Stimulated activated naive B cell treated with anti-CD40 and anti-IgM and Interleukin-4, amounts not matched to agents 10 μg/mL and 1 μg/mL and 100 μg/mL, for 72 hours (primary cell): ENCODE results near the gene TBC1D10A.

Experiments used
- ATAC-seq, 2 donors: fragments of 150-1000 bp; cut with Tn5 transposase; replicated peaks; 2 replicates each; pipeline ENCODE4 v1.10.0; 2021; ENCODE audit warnings: moderate library complexity in 1 of 2
- DNase-seq: peaks from one replicate; pipeline ENCODE4 v3.0.0; 2021
- H3K27ac Mint-ChIP-seq: one replicate; pipeline ENCODE4 v1.8.0; 2022; ENCODE audit warnings: mild to moderate bottlenecking, mixed read lengths
- H3K27me3 Mint-ChIP-seq, 2 donors: one replicate each; pipeline ENCODE4 v1.8.0; 2022; ENCODE audit warnings: mixed read lengths in 2 of 2
- H3K36me3 Mint-ChIP-seq, 2 donors: one replicate each; pipeline ENCODE4 v1.8.0; 2022; ENCODE audit warnings: mixed read lengths in 2 of 2, mild to moderate bottlenecking in 1 of 2
- H3K4me1 Mint-ChIP-seq, 2 donors: one replicate each; pipeline ENCODE4 v1.8.0; 2022; ENCODE audit warnings: mixed read lengths in 2 of 2, mild to moderate bottlenecking in 1 of 2
- H3K4me3 Mint-ChIP-seq, 2 donors: one replicate each; pipeline ENCODE4 v1.8.0; 2022; ENCODE audit warnings: mild to moderate bottlenecking in 2 of 2, mixed read lengths in 2 of 2, moderate library complexity in 1 of 2
- H3K9me3 Mint-ChIP-seq, 2 donors: one replicate each; pipeline ENCODE4 v1.8.0; 2022; ENCODE audit warnings: mixed read lengths in 2 of 2, mild to moderate bottlenecking in 1 of 2

The TBC1D10A gene

GRCh38 chr22:30336752-30337460, 10.2 kb upstream of the TBC1D10A start:
- no peak overlapping the region for H3K4me3 Mint-ChIP-seq
- DNase-seq (no peak), ATAC-seq (no peak)
- H3K36me3 Mint-ChIP-seq = peaks cover 62 to 79% of the 10 kb centered on the region in 2 donors
- peaks cover 21 to 37% of the 10 kb centered on the region in 2 donors for H3K4me1 Mint-ChIP-seq
- peak overlapping the region; percentile 33 for H3K27ac Mint-ChIP-seq
- no peaks in the 10 kb centered on the region for H3K27me3 Mint-ChIP-seq
- H3K9me3 Mint-ChIP-seq = no peaks in the 10 kb centered on the region

- peak overlapping the region; percentile 75 for H3K27ac Mint-ChIP-seq
- peaks cover 62 to 76% of the 10 kb centered on the region in 2 donors for H3K36me3 Mint-ChIP-seq
- H3K4me3 Mint-ChIP-seq = no peak overlapping the region
Observed at GRCh38 chr22:30335236-30335635, 8.5 kb upstream of the TBC1D10A start.

DNA sequence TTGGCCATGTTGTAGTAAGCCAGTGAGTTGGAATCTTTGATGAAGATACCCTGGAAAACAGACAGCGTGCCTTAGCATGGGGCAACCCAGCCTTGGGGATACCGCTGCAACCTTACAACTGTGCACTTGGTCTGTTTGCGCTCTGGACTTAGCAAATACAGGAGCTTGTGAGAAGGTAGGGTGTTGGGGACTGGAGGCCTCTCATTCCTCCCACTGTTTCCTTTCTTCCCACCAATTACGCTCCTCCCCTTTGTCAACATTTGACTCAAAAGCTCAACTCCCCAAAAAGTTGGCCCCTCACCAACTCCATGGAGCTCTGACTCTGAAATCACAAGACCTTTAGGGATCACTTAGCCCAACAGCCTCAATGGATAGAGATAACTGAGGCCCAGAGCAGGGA, 7.9 kb upstream of the TBC1D10A start:
- Mint-ChIP-seq H3K27me3 (no peaks in the 10 kb centered on the region), H3K27ac (peak overlapping the region; percentile 89), H3K4me1 (peaks cover 21 to 37% of the 10 kb centered on the region in 2 donors), H3K36me3 (peaks cover 61 to 78% of the 10 kb centered on the region in 2 donors), H3K4me3 (no peak overlapping the region), H3K9me3 (no peaks in the 10 kb centered on the region)
- ATAC-seq = no peak
- no peak for DNase-seq

More at GRCh38 chr22:30335236-30335635, 8.5 kb upstream of the TBC1D10A start:
- Mint-ChIP-seq H3K27me3 (no peaks in the 10 kb centered on the region), H3K4me1 (peaks cover 21 to 37% of the 10 kb centered on the region in 2 donors), H3K9me3 (no peaks in the 10 kb centered on the region)
- ATAC-seq (peak; percentile 77 to 88), DNase-seq (peak; percentile 27)

- no peaks in the 10 kb centered on the region for H3K27me3 Mint-ChIP-seq
- no peaks in the 10 kb centered on the region for H3K9me3 Mint-ChIP-seq
- peak overlapping the region; percentile 78 for H3K27ac Mint-ChIP-seq
- DNase-seq (no peak), ATAC-seq (no peak)
- peaks cover 53 to 68% of the 10 kb centered on the region in 2 donors for H3K36me3 Mint-ChIP-seq
- no peak overlapping the region for H3K4me3 Mint-ChIP-seq
- peaks cover 21 to 37% of the 10 kb centered on the region in 2 donors for H3K4me1 Mint-ChIP-seq
Observed at GRCh38 chr22:30333707-30334087, 7.0 kb upstream of the TBC1D10A start.

DNA sequence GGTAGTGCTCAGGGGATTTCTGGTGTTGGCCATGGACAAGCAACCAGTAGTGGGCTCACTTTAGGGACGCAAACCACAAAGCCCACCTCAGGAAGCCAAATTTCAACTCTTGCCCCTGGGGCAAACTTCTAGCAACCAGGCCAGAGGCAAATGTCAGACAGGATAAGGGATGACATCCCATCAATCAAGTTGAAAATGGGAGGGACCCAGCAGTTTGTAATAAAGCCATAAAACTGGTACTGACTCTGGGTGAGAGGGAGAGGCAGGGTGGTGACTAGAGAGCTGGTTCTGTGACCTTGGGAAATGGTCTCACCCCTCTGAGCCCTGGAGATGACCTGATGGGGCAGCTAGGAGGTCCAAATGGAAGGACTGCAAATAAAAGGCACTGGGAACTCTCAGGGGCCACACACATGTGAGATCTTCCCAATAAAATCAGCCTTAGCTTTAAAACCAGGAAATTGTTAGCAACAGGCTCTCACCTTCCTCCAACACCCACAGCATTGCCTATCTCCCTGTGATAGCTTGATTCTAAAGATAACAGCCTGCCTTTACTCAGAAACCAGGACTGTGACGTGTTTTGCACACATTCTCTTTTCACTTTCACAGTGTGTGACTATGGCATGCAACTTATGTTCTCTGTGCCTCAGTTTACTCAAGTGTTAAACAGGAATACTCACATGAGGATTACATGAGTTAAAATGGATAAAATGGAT, 6.4 kb upstream of the TBC1D10A start:
- ATAC-seq = no peak
- Mint-ChIP-seq H3K27ac (peak overlapping the region; percentile 14), H3K4me1 (peaks cover 21 to 39% of the 10 kb centered on the region in 2 donors), H3K36me3 (peaks cover 51 to 63% of the 10 kb centered on the region in 2 donors), H3K4me3 (no peak overlapping the region), H3K27me3 (no peaks in the 10 kb centered on the region), H3K9me3 (no peaks in the 10 kb centered on the region)
- no peak for DNase-seq

- Mint-ChIP-seq H3K27ac (no peak overlapping the region), H3K4me3 (no peak overlapping the region), H3K9me3 (no peaks in the 10 kb centered on the region), H3K36me3 (peaks cover 45 to 57% of the 10 kb centered on the region in 2 donors), H3K4me1 (peaks cover 25 to 41% of the 10 kb centered on the region in 2 donors), H3K27me3 (no peaks in the 10 kb centered on the region)
- ATAC-seq (no peak), DNase-seq (no peak)
Observed at GRCh38 chr22:30332551-30332950, 5.8 kb upstream of the TBC1D10A start.

- Mint-ChIP-seq H3K9me3 (no peaks in the 10 kb centered on the region), H3K4me3 (no peak overlapping the region), H3K27ac (peak overlapping the region; percentile 57), H3K4me1 (peaks cover 29 to 44% of the 10 kb centered on the region in 2 donors), H3K27me3 (no peaks in the 10 kb centered on the region), H3K36me3 (peaks cover 19 to 29% of the 10 kb centered on the region in 2 donors)
- no peak for DNase-seq
- ATAC-seq = no peak
Observed at GRCh38 chr22:30328466-30329049, 1.8 kb upstream of the TBC1D10A start.

DNA sequence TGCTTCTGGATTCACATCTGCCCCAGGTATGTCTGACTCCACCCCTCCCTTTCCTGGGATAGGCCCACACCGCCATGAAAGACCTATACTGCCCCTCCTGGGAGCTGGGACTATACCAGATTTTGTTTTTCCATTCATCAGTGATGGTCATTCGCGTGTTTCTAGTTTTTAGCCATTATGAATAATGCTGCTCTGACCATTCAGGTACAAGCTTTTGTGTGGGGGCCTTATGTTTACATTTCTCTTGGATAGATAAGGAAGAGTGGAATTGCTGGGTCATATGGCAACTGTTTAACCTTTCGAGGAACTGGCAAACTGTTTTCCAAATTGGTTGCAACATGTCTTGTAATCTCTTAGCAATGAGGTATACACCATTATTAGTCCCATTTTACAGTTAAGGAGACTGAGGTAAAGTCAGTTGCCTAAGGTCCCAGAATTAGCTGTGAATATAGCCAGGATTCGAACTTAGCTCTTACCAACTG, 1.2 kb upstream of the TBC1D10A start:
- peak overlapping the region; percentile 94 for H3K27ac Mint-ChIP-seq
- peaks cover 35 to 51% of the 10 kb centered on the region in 2 donors for H3K4me1 Mint-ChIP-seq
- DNase-seq (no peak), ATAC-seq (no peak)
- peaks cover 19 to 29% of the 10 kb centered on the region in 2 donors for H3K36me3 Mint-ChIP-seq
- H3K4me3 Mint-ChIP-seq = peak overlapping the region; percentile 89 to 92
- H3K27me3 Mint-ChIP-seq = no peaks in the 10 kb centered on the region
- no peaks in the 10 kb centered on the region for H3K9me3 Mint-ChIP-seq

DNA sequence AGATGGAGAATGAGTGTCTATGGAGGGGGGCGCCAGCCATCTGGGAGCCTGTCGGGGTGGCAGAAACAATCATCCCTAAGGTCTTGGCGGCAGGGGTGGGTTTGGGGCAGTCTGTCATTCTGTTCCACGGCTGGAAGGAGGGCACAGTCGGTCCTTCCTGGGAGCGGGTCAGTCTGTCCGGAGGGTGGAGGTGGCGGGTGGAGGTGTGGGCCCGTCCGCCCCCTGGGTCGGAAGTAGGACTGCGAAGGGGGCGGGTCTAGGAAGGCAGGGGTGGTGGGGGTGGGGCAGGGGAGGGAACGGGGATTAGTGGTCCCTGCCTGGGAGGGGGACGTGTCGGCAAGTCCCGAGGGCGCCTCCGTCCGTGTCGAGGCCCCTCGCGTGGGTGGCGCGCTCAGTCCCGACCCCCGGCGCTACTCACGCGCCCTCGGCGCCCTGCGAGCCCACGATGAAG, 461 bp downstream of the TBC1D10A start:
- no peaks in the 10 kb centered on the region for H3K27me3 Mint-ChIP-seq

GRCh38 chr22:30325724-30326254, 952 bp downstream of the TBC1D10A start:
- Mint-ChIP-seq H3K27me3 (no peaks in the 10 kb centered on the region), H3K4me3 (peak overlapping the region; percentile 91 to 92), H3K36me3 (peaks cover 18 to 30% of the 10 kb centered on the region in 2 donors), H3K9me3 (no peaks in the 10 kb centered on the region), H3K27ac (peak overlapping the region; percentile 89), H3K4me1 (peaks cover 41 to 67% of the 10 kb centered on the region in 2 donors)
- DNase-seq (no peak), ATAC-seq (no peak)

More for the DNA sequence above, 461 bp downstream of the TBC1D10A start:
- H3K36me3 Mint-ChIP-seq = peaks cover 19 to 27% of the 10 kb centered on the region in 2 donors
- H3K4me1 Mint-ChIP-seq = peaks cover 39 to 62% of the 10 kb centered on the region in 2 donors
- H3K4me3 Mint-ChIP-seq = peak overlapping the region; percentile 91 to 92
- H3K27ac Mint-ChIP-seq = peak overlapping the region; percentile 89
- peak; percentile 39 to 40 for ATAC-seq
- H3K9me3 Mint-ChIP-seq = no peaks in the 10 kb centered on the region
- DNase-seq = no peak

DNA sequence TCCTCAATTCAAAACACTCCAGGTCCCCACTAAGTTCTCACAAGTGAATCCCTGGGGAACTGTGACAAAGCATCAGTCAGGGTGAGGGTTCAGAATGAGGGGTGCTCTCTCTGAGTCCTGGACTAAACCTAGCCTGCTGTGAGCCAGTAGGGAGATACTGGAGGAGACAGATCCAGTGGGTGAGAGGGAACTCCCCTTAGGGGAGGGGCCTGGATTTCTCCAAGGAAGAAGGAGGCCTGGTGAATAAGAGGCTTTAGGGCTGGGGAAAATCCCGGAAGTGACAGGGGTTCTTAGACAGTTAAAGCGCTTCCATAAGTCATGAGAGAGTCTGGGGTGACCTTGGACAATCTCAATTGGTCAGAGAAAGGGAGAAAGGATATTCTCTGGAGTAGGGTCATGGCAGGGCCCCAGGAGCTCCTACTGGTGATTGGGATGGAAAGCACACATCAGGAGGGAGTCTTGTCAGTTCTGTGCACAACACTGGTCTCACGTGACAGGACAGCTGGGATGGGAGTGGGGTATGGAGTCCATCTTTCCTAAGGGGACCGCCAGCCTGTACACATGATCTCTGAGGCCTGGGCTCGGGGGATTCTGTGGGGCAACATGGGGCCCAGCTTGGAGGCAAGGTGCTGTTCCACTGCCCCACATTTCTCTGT, 1.5 kb downstream of the TBC1D10A start:
- ATAC-seq = no peak
- Mint-ChIP-seq H3K27ac (peak overlapping the region; percentile 59), H3K27me3 (no peaks in the 10 kb centered on the region), H3K4me1 (peaks cover 45 to 73% of the 10 kb centered on the region in 2 donors), H3K36me3 (peaks cover 16 to 30% of the 10 kb centered on the region in 2 donors), H3K4me3 (peak overlapping the region; percentile 91 to 92), H3K9me3 (no peaks in the 10 kb centered on the region)
- no peak for DNase-seq

GRCh38 chr22:30324014-30324730, 2.6 kb downstream of the TBC1D10A start:
- H3K27ac Mint-ChIP-seq = no peak overlapping the region

GRCh38 chr22:30323246-30323645, 3.5 kb downstream of the TBC1D10A start:
- Mint-ChIP-seq H3K4me3 (no peak overlapping the region), H3K27ac (no peak overlapping the region), H3K4me1 (peaks cover 63 to 86% of the 10 kb centered on the region in 2 donors)

More at GRCh38 chr22:30324014-30324730, 2.6 kb downstream of the TBC1D10A start:
- Mint-ChIP-seq H3K4me1 (peaks cover 54 to 83% of the 10 kb centered on the region in 2 donors), H3K36me3 (peaks cover 21 to 34% of the 10 kb centered on the region in 2 donors), H3K9me3 (no peaks in the 10 kb centered on the region), H3K4me3 (peak overlapping the region; percentile 51 to 53), H3K27me3 (no peaks in the 10 kb centered on the region)
- no peak for ATAC-seq
- DNase-seq = no peak

More at GRCh38 chr22:30323246-30323645, 3.5 kb downstream of the TBC1D10A start:
- Mint-ChIP-seq H3K36me3 (peaks cover 28 to 43% of the 10 kb centered on the region in 2 donors), H3K9me3 (no peaks in the 10 kb centered on the region), H3K27me3 (no peaks in the 10 kb centered on the region)
- DNase-seq (no peak), ATAC-seq (no peak)
